Fibroblast of pulmonary artery (primary cell): ENCODE results near the gene TCAF1.

Experiments used
- DNase-seq: peaks from one replicate; pipeline ENCODE4 v3.0.0-alpha.2; 2010; ENCODE audit warnings: low read depth
- H3K4me3 ChIP-seq: replicated peaks from 2 replicates; pipeline ENCODE4 v1.5.1; 2011; ENCODE audit warnings: low read depth, mild to moderate bottlenecking, control low read depth, low read length, moderate library complexity
- TF ChIP-seq, protein P1 (sequence below): IDR thresholded peaks from 2 replicates; pipeline ENCODE4 v1.5.1; 2011; ENCODE audit warnings: mild to moderate bottlenecking, control low read depth, low read length, inconsistent platforms; ENCODE audit errors: missing control alignments

Gene TCAF1, protein sequence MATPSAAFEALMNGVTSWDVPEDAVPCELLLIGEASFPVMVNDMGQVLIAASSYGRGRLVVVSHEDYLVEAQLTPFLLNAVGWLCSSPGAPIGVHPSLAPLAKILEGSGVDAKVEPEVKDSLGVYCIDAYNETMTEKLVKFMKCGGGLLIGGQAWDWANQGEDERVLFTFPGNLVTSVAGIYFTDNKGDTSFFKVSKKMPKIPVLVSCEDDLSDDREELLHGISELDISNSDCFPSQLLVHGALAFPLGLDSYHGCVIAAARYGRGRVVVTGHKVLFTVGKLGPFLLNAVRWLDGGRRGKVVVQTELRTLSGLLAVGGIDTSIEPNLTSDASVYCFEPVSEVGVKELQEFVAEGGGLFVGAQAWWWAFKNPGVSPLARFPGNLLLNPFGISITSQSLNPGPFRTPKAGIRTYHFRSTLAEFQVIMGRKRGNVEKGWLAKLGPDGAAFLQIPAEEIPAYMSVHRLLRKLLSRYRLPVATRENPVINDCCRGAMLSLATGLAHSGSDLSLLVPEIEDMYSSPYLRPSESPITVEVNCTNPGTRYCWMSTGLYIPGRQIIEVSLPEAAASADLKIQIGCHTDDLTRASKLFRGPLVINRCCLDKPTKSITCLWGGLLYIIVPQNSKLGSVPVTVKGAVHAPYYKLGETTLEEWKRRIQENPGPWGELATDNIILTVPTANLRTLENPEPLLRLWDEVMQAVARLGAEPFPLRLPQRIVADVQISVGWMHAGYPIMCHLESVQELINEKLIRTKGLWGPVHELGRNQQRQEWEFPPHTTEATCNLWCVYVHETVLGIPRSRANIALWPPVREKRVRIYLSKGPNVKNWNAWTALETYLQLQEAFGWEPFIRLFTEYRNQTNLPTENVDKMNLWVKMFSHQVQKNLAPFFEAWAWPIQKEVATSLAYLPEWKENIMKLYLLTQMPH

DNA sequence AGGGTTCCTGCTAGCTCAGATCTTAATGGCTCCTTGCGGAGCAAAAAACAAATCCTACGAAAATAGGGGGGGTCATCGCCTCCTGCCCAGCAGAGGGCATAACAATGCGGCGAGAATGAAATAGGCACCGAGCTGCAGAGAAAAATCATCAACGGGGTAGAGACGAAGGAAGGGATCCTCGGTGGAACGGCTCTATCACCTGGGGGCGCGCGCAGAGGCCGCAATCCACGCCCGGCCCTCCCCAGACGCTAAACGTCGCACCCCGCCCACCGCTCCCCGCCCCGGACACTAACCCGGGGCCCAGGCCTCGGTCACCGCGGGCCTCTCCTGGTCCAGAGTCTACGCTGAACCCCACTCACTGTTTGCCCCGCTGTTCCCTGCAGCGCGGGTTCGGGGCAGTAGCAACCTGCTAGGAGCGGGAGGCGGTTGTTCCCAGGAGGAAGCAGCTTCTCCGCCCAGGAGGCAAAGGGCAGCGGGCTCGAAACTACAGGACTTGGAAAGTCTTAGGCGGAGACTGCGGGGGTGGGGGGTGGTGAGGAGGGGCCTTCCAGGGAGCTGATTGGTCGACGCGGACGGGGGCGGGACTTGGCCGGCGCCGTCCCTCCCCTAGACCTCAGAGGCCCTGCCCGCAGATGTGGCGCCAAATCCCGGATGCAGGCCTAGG is at the start of gene TCAF1:
Gene TCAF1 (minus strand): TSS at position 509 of the 664 bp plus-strand sequence. CDS start 25,568 bp downstream, outside the sequence.
- TF ChIP-seq, protein P1, sequence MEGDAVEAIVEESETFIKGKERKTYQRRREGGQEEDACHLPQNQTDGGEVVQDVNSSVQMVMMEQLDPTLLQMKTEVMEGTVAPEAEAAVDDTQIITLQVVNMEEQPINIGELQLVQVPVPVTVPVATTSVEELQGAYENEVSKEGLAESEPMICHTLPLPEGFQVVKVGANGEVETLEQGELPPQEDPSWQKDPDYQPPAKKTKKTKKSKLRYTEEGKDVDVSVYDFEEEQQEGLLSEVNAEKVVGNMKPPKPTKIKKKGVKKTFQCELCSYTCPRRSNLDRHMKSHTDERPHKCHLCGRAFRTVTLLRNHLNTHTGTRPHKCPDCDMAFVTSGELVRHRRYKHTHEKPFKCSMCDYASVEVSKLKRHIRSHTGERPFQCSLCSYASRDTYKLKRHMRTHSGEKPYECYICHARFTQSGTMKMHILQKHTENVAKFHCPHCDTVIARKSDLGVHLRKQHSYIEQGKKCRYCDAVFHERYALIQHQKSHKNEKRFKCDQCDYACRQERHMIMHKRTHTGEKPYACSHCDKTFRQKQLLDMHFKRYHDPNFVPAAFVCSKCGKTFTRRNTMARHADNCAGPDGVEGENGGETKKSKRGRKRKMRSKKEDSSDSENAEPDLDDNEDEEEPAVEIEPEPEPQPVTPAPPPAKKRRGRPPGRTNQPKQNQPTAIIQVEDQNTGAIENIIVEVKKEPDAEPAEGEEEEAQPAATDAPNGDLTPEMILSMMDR = peak; percentile 45
- peak within 1 kb of the TSS; percentile 81 for H3K4me3 ChIP-seq
- DNase-seq = peak; percentile 95

DNA sequence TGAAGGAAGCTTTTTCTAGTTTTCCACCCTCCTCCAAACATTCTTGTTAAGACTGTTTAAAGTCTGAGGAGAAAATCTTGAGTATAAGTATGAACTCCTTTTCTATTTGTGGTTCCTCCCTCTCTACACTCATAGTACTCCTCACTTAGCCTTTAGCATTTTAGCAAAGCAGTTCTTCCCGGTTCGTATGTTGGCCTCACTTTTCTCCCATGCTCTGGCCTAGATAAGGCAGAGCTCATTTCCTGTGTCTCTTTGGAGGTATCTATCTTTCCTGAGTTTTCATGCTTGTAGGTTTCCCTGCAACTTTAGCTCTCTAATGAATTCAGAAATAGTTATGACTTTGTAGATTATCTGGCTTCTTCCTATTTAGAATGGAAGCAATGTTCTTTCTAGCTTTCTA is 46.8 kb upstream of the TCAF1 start:
- DNase-seq = no peak
- no peak overlapping the region for H3K4me3 ChIP-seq
- TF ChIP-seq, protein P1 = no peak

DNA sequence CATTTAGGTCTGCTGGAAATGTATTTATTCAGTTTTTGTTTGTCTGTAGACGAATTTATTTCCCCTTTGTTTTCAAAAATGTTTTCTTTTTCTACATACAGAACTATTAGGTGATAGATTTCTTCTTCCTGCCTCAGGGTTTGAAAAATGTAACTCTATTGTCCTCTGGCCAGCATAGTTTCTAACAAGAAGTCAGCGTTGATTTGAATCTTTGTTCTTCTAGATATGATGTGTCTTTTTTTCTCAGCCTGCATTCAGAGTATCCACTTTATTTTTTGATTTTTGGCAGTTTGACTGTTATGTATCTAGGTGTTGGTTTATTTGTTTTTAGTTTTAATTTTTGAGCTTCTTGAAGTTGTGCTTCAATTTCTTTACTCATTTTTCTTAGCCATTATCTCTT is 45.1 kb upstream of the TCAF1 start:
- DNase-seq = no peak
- no peak overlapping the region for H3K4me3 ChIP-seq
- TF ChIP-seq, protein P1 = no peak

DNA sequence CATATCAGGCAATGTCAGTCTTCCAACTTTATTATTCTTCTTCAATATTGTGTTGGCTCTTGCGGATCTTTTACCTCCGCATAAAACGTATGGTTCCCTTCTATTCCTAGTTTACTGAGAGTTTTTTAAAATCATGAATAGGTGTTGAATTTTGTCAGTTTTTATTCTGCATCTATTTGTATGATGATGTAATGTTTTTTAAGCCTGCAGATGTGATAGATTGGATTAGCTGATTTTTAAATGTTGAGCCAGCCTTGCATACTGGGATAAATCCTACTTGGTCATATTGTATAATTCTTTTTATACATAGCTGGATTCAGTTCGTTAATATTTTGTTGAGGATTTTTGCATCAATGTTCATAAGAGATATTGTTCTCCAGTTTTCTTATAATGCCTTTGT is 43.4 kb upstream of the TCAF1 start:
- TF ChIP-seq, protein P1 = no peak
- H3K4me3 ChIP-seq = no peak overlapping the region
- DNase-seq = no peak

DNA sequence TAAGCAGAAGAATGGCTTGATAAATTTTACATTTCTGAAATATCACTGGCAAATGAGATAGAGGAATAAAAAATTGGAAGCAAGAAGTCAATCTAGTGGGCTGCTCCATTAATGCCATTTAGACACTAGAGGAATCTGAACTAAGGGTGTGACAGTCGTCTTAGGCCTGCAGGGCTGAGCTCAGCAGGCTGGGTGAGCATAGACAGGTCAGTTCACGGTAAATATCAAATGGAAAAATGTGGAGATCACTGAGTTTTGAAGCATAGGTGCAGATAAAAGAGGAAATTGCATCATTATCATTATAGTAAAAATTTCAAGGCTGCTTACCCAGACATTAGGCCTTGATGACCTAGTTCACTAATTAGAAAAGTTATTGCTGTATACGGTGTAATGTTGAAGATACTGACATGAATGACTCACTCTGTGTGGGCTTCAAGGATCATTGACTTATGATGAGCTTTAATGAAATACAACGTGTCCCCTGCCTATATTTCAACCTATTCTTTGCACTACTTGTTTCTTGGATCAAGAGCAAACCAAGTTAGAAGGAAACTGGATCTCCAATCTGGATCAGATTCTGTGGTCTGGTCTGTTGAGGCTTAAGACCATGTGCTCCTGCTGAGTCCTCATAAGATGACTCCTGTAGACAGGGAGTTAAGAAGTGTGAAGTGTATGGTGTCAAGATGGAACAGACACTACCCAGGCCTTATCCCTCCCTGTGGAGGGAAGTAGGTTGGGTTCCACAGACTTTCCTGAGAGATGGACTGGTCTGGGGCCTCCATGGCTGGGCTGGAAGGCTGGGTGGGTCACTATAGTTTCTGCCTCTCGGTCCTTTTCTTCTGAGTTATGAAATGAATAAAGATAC is 36.6 kb upstream of the TCAF1 start:
- no peak for DNase-seq
- H3K4me3 ChIP-seq = no peak overlapping the region
- TF ChIP-seq, protein P1 = no peak
